Mammary epithelial cell (primary cell): ENCODE results near the gene UNC13A.

Experiments
- EZH2 ChIP-seq: IDR thresholded peaks from 2 replicates; pipeline ENCODE4 v1.6.1; 2012; ENCODE audit warnings: low read length, inconsistent platforms, borderline replicate concordance
- TF ChIP-seq, protein P1 (sequence below), 2 donors: IDR thresholded peaks in 1 of 2; conservative IDR thresholded peaks in 1 of 2; 2 replicates each; pipeline ENCODE4 v1.5.1; 2011 to 2012; ENCODE audit warnings: inconsistent platforms in 2 of 2, low read length in 2 of 2, mild to moderate bottlenecking in 2 of 2, control low read depth in 1 of 2, low read depth in 1 of 2; ENCODE audit not compliant: insufficient read depth in 1 of 2; ENCODE audit errors: extremely low read depth in 1 of 2

DNA sequence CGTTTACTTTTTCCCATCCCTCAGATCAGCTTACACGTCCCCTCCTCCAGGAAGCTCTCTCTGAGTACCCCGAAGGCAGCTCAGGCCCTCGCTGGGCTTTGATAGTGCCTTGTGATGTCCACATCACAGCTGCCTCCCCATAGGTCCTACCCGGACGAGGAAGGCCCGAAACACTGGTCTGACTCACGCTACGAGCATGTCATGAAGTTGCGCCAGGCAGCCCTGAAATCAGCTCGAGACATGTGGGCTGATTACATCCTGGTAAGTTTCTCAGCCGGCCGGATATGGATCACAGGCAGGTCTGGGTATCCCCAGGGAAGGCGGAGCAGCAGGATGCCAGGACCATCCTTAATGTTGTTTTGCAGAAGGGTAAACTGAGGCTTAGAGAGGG is 128.0 kb downstream of the UNC13A start:
- TF ChIP-seq, protein P1, sequence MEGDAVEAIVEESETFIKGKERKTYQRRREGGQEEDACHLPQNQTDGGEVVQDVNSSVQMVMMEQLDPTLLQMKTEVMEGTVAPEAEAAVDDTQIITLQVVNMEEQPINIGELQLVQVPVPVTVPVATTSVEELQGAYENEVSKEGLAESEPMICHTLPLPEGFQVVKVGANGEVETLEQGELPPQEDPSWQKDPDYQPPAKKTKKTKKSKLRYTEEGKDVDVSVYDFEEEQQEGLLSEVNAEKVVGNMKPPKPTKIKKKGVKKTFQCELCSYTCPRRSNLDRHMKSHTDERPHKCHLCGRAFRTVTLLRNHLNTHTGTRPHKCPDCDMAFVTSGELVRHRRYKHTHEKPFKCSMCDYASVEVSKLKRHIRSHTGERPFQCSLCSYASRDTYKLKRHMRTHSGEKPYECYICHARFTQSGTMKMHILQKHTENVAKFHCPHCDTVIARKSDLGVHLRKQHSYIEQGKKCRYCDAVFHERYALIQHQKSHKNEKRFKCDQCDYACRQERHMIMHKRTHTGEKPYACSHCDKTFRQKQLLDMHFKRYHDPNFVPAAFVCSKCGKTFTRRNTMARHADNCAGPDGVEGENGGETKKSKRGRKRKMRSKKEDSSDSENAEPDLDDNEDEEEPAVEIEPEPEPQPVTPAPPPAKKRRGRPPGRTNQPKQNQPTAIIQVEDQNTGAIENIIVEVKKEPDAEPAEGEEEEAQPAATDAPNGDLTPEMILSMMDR (conservative IDR thresholded peaks at IDR 0.05 in 1 of 2, IDR thresholded peaks at IDR 0.05 in 1 of 2; ENCODE audit: extremely low read depth in 1 of 2, insufficient read depth in 1 of 2, low read depth in 1 of 2, low read length in 2 of 2), result no peak
- no peak for TF ChIP-seq EZH2
